Omental fat pad (tissue), 4 donors: ENCODE results near the gene ZNF22. TPM values are rescaled to one million over a fixed set of nuclear protein-coding genes. Genes with fewer than 3 reads are reported as not detected.

ENCODE experiments used
- ATAC-seq: fragments of 150-250 bp; one replicate; pipeline ENCODE4 v1.9.1; 2016; ENCODE audit warnings: mild to moderate bottlenecking, moderate library complexity; ENCODE audit not compliant: low FRiP score
- DNase-seq: peaks from one replicate; pipeline ENCODE4 v3.0.0-alpha.2; 2019; ENCODE audit warnings: low spot score
- CTCF ChIP-seq, 3 donors: fragments of 450-650 bp; IDR thresholded peaks; one replicate each; pipeline ENCODE4 v1.5.1; 2016 to 2017; ENCODE audit warnings: antibody characterized with exemption in 3 of 3, mild to moderate bottlenecking in 3 of 3, moderate library complexity in 2 of 3
- total RNA-seq, 4 donors: library from RNA; depleted of rRNA; stranded (reverse); fragments of >200 nt; gene quantifications; one replicate each; pipeline ENCODE4 v1.1.0, GENCODE V29; 2016

The ZNF22 gene
- total RNA-seq, 4 donors from 2014 or later: 25.9 to 51.7 (median 37.7) TPM

- peak; percentile 21 for DNase-seq
- no peak for TF ChIP-seq CTCF (IDR thresholded peaks at IDR 0.05)
These were observed 40.1 kb upstream of the ZNF22 start for GRCh38 chr10:44960482-44961229.

GRCh38 chr10:44961230-44961571 lies 39.5 kb upstream of the ZNF22 start:
- ATAC-seq (no peak), DNase-seq (peak; percentile 15)
- no peak for TF ChIP-seq CTCF (IDR thresholded peaks at IDR 0.05)

More at GRCh38 chr10:44960482-44961229, 40.1 kb upstream of the ZNF22 start:
- no peak for ATAC-seq

- ATAC-seq (no peak), DNase-seq (peak; percentile 16)
- no peak for TF ChIP-seq CTCF (IDR thresholded peaks at IDR 0.05)
These were observed 38.6 kb upstream of the ZNF22 start for GRCh38 chr10:44961931-44962750.

- ATAC-seq: no peak
- peak; percentile 14 for DNase-seq
- TF ChIP-seq CTCF (IDR thresholded peaks at IDR 0.05): no peak
These were observed 37.6 kb upstream of the ZNF22 start for GRCh38 chr10:44962870-44963738.

- no peak for TF ChIP-seq CTCF (IDR thresholded peaks at IDR 0.05)
- ATAC-seq (no peak), DNase-seq (peak; percentile 22)
These were observed 36.7 kb upstream of the ZNF22 start for GRCh38 chr10:44963772-44964633.

GRCh38 chr10:44965104-44965503 lies 35.6 kb upstream of the ZNF22 start:
- ATAC-seq: no peak
- TF ChIP-seq CTCF (IDR thresholded peaks at IDR 0.05): no peak

More at GRCh38 chr10:44965104-44965503, 35.6 kb upstream of the ZNF22 start:
- no peak for DNase-seq
